HEK293 (cell line): ENCODE data around the gene IL10RA.

ENCODE experiments used
- KLF10 ChIP-seq: fragments of 450-650 bp; IDR thresholded peaks from 2 replicates; pipeline ENCODE4 v1.5.1; 2018; ENCODE audit warnings: missing biosample characterization, mild to moderate bottlenecking, missing genetic modification characterization
- MZF1 ChIP-seq: fragments of 450-650 bp; formaldehyde crosslinking; IDR thresholded peaks from 2 replicates; pipeline ENCODE4 v1.5.1; 2017; ENCODE audit warnings: missing biosample characterization, missing genetic modification characterization, borderline replicate concordance
- YY1 ChIP-seq: fragments of 450-650 bp; formaldehyde crosslinking; IDR thresholded peaks from 2 replicates; pipeline ENCODE4 v1.5.1; 2018; ENCODE audit warnings: missing biosample characterization, missing genetic modification characterization
- ZNF248 ChIP-seq: fragments of 450-650 bp; formaldehyde crosslinking; IDR thresholded peaks from 2 replicates; pipeline ENCODE4 v1.5.1; 2017; ENCODE audit warnings: missing biosample characterization, missing genetic modification characterization
- ZNF274 ChIP-seq, 2 experiments: fragments of 200-500 bp in 1 of 2; fragments of 450-650 bp in 1 of 2; sonication (Bioruptor generic) in 1 of 2; formaldehyde crosslinking in 1 of 2; IDR thresholded peaks; 2 replicates each; pipeline versions ENCODE4 v1.5.1 to v1.6.1; 2014 to 2016; ENCODE audit warnings: borderline replicate concordance in 1 of 2, inconsistent platforms in 1 of 2, low read length in 1 of 2, missing biosample characterization in 1 of 2, missing genetic modification characterization in 1 of 2
- ZNF341 ChIP-seq: fragments of 450-650 bp; formaldehyde crosslinking; IDR thresholded peaks from 2 replicates; pipeline ENCODE4; 2016; ENCODE audit warnings: low read depth, missing biosample characterization, missing genetic modification characterization
- ZNF366 ChIP-seq: fragments of 450-650 bp; formaldehyde crosslinking; conservative IDR thresholded peaks from 2 replicates; pipeline ENCODE4 v1.5.1; 2016; ENCODE audit warnings: missing biosample characterization, missing genetic modification characterization
- ZNF510 ChIP-seq: fragments of 450-650 bp; formaldehyde crosslinking; IDR thresholded peaks from 2 replicates; pipeline ENCODE4 v1.5.1; 2018; ENCODE audit warnings: mild to moderate bottlenecking, missing genetic modification characterization, missing biosample characterization; ENCODE audit not compliant: insufficient replicate concordance
- ZNF830 ChIP-seq: fragments of 450-650 bp; IDR thresholded peaks from 2 replicates; pipeline ENCODE4 v1.5.0; 2018; ENCODE audit warnings: missing biosample characterization, missing genetic modification characterization, low read depth, mild to moderate bottlenecking, moderate library complexity
- TF ChIP-seq, protein P1 (sequence below): fragments of 450-650 bp; formaldehyde crosslinking; IDR thresholded peaks from 2 replicates; pipeline ENCODE4 v1.5.1; 2016; ENCODE audit warnings: missing biosample characterization, missing genetic modification characterization
- TF ChIP-seq, protein P2 (sequence below): fragments of 450-650 bp; formaldehyde crosslinking; IDR thresholded peaks from 2 replicates; pipeline ENCODE4 v1.5.1; 2016; ENCODE audit warnings: missing biosample characterization, missing genetic modification characterization
- TF ChIP-seq, protein P3 (sequence below): fragments of 450-650 bp; formaldehyde crosslinking; IDR thresholded peaks from 2 replicates; pipeline ENCODE4 v1.5.1; 2016; ENCODE audit warnings: missing biosample characterization, missing genetic modification characterization
- TF ChIP-seq, protein P4 (sequence below): sonication (generic); formaldehyde crosslinking; IDR thresholded peaks from 2 replicates; pipeline ENCODE4 v1.8.1; 2022; ENCODE audit warnings: mild to moderate bottlenecking, moderate library complexity, missing genetic modification reagents

DNA sequence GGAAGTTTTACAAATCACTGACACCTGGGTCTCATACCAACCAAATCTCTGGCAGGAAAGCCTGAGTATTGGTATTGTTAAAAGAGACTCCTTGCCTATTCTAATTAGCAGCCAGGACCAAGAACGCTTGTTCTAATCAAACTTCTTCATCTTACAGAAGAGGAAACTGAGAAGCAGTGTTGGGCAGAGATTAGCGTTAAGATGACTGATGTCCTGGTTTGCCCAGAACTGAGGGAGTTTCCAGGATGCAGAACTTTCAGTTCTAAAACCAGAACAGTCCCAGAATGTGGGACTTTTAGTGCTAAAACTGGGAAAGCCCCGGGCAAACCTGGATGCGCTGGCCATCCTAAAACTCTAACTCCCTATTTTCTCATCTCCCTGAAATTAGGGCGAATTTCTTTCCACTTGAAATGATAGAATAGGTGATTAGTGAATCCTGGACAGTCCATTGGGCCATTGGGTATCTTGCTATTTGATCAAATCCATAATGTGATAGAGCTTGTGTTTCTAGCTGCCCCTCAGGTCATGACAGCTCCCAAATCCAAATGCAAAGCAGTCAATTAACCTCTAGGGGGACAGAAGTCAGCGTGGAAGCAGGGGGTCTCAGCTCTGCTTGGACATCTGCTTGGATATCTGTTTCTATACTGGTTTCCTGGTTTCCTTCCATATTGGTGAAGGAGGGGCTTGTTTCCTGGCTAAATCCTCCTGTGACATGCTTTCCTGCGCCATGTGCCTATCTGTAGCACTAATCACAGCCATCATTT, 41.0 kb upstream of the IL10RA start:
- TF ChIP-seq MZF1 (tag by site-specific recombination) (no peak), ZNF510 (tag by site-specific recombination) (no peak), ZNF274 (IDR thresholded peaks at IDR 0.05; ENCODE audit: low read length) (no peak), ZNF274 (tag by site-specific recombination; IDR thresholded peaks at IDR 0.05; ENCODE audit: borderline replicate concordance) (no peak), ZNF248 (no peak), YY1 (no peak), ZNF366 (tag by site-specific recombination) (no peak), KLF10 (no peak), ZNF830 (tag by site-specific recombination) (no peak), ZNF341 (no peak)
- TF ChIP-seq, protein P1, sequence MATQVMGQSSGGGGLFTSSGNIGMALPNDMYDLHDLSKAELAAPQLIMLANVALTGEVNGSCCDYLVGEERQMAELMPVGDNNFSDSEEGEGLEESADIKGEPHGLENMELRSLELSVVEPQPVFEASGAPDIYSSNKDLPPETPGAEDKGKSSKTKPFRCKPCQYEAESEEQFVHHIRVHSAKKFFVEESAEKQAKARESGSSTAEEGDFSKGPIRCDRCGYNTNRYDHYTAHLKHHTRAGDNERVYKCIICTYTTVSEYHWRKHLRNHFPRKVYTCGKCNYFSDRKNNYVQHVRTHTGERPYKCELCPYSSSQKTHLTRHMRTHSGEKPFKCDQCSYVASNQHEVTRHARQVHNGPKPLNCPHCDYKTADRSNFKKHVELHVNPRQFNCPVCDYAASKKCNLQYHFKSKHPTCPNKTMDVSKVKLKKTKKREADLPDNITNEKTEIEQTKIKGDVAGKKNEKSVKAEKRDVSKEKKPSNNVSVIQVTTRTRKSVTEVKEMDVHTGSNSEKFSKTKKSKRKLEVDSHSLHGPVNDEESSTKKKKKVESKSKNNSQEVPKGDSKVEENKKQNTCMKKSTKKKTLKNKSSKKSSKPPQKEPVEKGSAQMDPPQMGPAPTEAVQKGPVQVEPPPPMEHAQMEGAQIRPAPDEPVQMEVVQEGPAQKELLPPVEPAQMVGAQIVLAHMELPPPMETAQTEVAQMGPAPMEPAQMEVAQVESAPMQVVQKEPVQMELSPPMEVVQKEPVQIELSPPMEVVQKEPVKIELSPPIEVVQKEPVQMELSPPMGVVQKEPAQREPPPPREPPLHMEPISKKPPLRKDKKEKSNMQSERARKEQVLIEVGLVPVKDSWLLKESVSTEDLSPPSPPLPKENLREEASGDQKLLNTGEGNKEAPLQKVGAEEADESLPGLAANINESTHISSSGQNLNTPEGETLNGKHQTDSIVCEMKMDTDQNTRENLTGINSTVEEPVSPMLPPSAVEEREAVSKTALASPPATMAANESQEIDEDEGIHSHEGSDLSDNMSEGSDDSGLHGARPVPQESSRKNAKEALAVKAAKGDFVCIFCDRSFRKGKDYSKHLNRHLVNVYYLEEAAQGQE, result no peak
- TF ChIP-seq, protein P2, sequence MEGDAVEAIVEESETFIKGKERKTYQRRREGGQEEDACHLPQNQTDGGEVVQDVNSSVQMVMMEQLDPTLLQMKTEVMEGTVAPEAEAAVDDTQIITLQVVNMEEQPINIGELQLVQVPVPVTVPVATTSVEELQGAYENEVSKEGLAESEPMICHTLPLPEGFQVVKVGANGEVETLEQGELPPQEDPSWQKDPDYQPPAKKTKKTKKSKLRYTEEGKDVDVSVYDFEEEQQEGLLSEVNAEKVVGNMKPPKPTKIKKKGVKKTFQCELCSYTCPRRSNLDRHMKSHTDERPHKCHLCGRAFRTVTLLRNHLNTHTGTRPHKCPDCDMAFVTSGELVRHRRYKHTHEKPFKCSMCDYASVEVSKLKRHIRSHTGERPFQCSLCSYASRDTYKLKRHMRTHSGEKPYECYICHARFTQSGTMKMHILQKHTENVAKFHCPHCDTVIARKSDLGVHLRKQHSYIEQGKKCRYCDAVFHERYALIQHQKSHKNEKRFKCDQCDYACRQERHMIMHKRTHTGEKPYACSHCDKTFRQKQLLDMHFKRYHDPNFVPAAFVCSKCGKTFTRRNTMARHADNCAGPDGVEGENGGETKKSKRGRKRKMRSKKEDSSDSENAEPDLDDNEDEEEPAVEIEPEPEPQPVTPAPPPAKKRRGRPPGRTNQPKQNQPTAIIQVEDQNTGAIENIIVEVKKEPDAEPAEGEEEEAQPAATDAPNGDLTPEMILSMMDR (tag by site-specific recombination), result no peak
- TF ChIP-seq, protein P3, sequence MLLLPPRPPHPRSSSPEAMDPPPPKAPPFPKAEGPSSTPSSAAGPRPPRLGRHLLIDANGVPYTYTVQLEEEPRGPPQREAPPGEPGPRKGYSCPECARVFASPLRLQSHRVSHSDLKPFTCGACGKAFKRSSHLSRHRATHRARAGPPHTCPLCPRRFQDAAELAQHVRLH (tag by site-specific recombination), result no peak
- TF ChIP-seq, protein P4, sequence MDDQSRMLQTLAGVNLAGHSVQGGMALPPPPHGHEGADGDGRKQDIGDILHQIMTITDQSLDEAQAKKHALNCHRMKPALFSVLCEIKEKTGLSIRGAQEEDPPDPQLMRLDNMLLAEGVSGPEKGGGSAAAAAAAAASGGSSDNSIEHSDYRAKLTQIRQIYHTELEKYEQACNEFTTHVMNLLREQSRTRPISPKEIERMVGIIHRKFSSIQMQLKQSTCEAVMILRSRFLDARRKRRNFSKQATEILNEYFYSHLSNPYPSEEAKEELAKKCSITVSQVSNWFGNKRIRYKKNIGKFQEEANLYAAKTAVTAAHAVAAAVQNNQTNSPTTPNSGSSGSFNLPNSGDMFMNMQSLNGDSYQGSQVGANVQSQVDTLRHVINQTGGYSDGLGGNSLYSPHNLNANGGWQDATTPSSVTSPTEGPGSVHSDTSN (CRISPR knock-in tag), result no peak
